GM23248 (cell line): Measurements from ENCODE around the gene BTG1. TPM values are rescaled to one million over a fixed set of nuclear protein-coding genes. Genes with fewer than 3 reads are reported as not detected.

Source experiments
- DNase-seq: peaks from one replicate; pipeline ENCODE4 v3.0.0-alpha.2; 2015
- H2AFZ ChIP-seq: fragments of 200-600 bp; sonication (generic); 2 replicates; pipeline ENCODE4 v1.6.1; 2016; ENCODE audit warnings: antibody characterized with exemption
- H3F3A ChIP-seq: fragments of 200-600 bp; sonication (generic); 2 replicates; pipeline ENCODE4 v1.6.1; 2016; ENCODE audit warnings: mild to moderate bottlenecking, antibody characterized with exemption, mixed run types; ENCODE audit not compliant: insufficient read depth
- H3K27ac ChIP-seq: fragments of 200-600 bp; sonication (generic); 2 replicates; pipeline ENCODE4 v1.5.1; 2016; ENCODE audit warnings: mild to moderate bottlenecking
- H3K27me3 ChIP-seq: fragments of 200-600 bp; sonication (generic); replicated peaks from 2 replicates; pipeline ENCODE4 v1.6.1; 2016; ENCODE audit warnings: mild to moderate bottlenecking; ENCODE audit not compliant: insufficient read depth
- H3K36me3 ChIP-seq: fragments of 200-600 bp; sonication (generic); 2 replicates; pipeline ENCODE4 v1.6.1; 2016; ENCODE audit warnings: low read depth, mild to moderate bottlenecking
- H3K4me1 ChIP-seq: fragments of 200-600 bp; sonication (generic); 2 replicates; pipeline ENCODE4 v1.6.1; 2016; ENCODE audit warnings: mild to moderate bottlenecking; ENCODE audit not compliant: insufficient read depth
- H3K4me2 ChIP-seq: fragments of 200-600 bp; sonication (generic); one replicate; pipeline ENCODE4 v1.6.1; 2016; ENCODE audit warnings: mild to moderate bottlenecking; ENCODE audit not compliant: unreplicated experiment
- H3K4me3 ChIP-seq: fragments of 200-600 bp; sonication (generic); 2 replicates; pipeline ENCODE4 v1.5.1; 2016; ENCODE audit warnings: mild to moderate bottlenecking
- H3K79me2 ChIP-seq: fragments of 200-600 bp; sonication (generic); 2 replicates; pipeline ENCODE4 v1.6.1; 2016; ENCODE audit warnings: mild to moderate bottlenecking; ENCODE audit not compliant: insufficient read depth
- H3K9ac ChIP-seq: fragments of 200-600 bp; sonication (generic); 2 replicates; pipeline ENCODE4 v1.6.1; 2016; ENCODE audit warnings: mild to moderate bottlenecking
- H3K9me2 ChIP-seq: fragments of 200-600 bp; sonication (generic); 2 replicates; pipeline ENCODE4 v1.6.1; 2016; ENCODE audit warnings: mixed run types, mild to moderate bottlenecking, moderate library complexity; ENCODE audit not compliant: insufficient read depth
- H3K9me3 ChIP-seq: fragments of 200-600 bp; sonication (generic); one replicate; pipeline ENCODE4 v1.6.1; 2017; ENCODE audit warnings: low read depth
- H4K20me1 ChIP-seq: fragments of 200-600 bp; sonication (generic); 2 replicates; pipeline ENCODE4 v1.6.0; 2016; ENCODE audit not compliant: insufficient read depth
- EZH2 ChIP-seq: fragments of 200-600 bp; sonication (generic); IDR thresholded peaks from 2 replicates; pipeline ENCODE4 v1.6.1; 2018; ENCODE audit warnings: antibody characterized with exemption, mild to moderate bottlenecking; ENCODE audit not compliant: insufficient read depth, poor library complexity, severe bottlenecking
- EZH2phosphoT487 ChIP-seq: fragments of 200-600 bp; sonication (generic); IDR thresholded peaks from 2 replicates; pipeline ENCODE4 v1.6.1; 2018; ENCODE audit warnings: antibody characterized with exemption, moderate library complexity, mild to moderate bottlenecking, low read depth; ENCODE audit not compliant: insufficient read depth
- WGBS, 2 experiments: methylation state at CpG; one replicate each; pipeline ENCODE4 v1.1.6; 2015 to 2017; ENCODE audit warnings: low lambda C conversion rate in 2 of 2, low coverage in 1 of 2; ENCODE audit errors: missing lambda C conversion rate in 2 of 2; 5-methylcytosine and 5-hydroxymethylcytosine counted together
- in situ Hi-C: fragments of 300-500 bp; cut with MboI; formaldehyde crosslinking; loops from 2 replicates; pipeline ENCODE4 v1.15.0; 2020
- polyA plus RNA-seq: library from polyadenylated mRNA; unstranded; fragments of >200 nt; fragmentation: Nextera tagmentation; extraction: Ambion mirVana; gene quantifications from 2 replicates; pipeline ENCODE4 v1.2.1, GENCODE V29; 2016
- total RNA-seq: library from RNA; depleted of rRNA; stranded (reverse); fragments of >200 nt; shearing (Covaris generic); gene quantifications from 2 replicates; pipeline ENCODE4 v1.2.3, GENCODE V29; 2014

Gene BTG1
- total and polyA plus RNA-seq, 2 experiments from 2014 or later = 14.4 to 62.2 TPM

GRCh38 chr12:92139634-92140150, 6.0 kb downstream of the BTG1 start:
- peaks cover 98% of the 10 kb centered on the region for H3F3A ChIP-seq
- TF ChIP-seq EZH2 (no peak), EZH2phosphoT487 (no peak)
- H3K9me2 ChIP-seq = no peaks in the 10 kb centered on the region
- peak overlapping the region; percentile 95 for H3K9ac ChIP-seq
- peaks cover 83% of the 10 kb centered on the region for H3K4me1 ChIP-seq
- H3K4me2 ChIP-seq = peak overlapping the region; percentile 98
- H3K27me3 ChIP-seq = no peaks in the 10 kb centered on the region
- peaks cover 98% of the 10 kb centered on the region for H3K79me2 ChIP-seq
- peak; percentile 37 for DNase-seq
- no peak overlapping the region for H2AFZ ChIP-seq
- peak overlapping the region; percentile 95 for H3K4me3 ChIP-seq
- H3K36me3 ChIP-seq = peaks cover 30% of the 10 kb centered on the region
- no peaks in the 10 kb centered on the region for H3K9me3 ChIP-seq
- WGBS, 2 experiments = 35 to 39% methylated on average over 2 of the region's 2 CpGs
- peak overlapping the region; percentile 93 for H3K27ac ChIP-seq
- peaks cover 4% of the 10 kb centered on the region; the same call in 1 of the 2 replicates for H4K20me1 ChIP-seq
- in situ Hi-C loops = loop anchor here (10.0 to 25.0 kb wide), 4 partner anchors 325 to 755 kb away; no protein-coding TSS in a partner anchor

GRCh38 chr12:92138626-92139025, 7.0 kb downstream of the BTG1 start:
- in situ Hi-C loops = loop anchor here (10.0 to 25.0 kb wide), 2 partner anchors 324 to 551 kb away; no protein-coding TSS in a partner anchor
- H3K27ac ChIP-seq = peak overlapping the region; percentile 93
- no peaks in the 10 kb centered on the region for H3K9me2 ChIP-seq
- peak overlapping the region; percentile 95 for H3K4me3 ChIP-seq
- peaks cover 98% of the 10 kb centered on the region for H3K79me2 ChIP-seq
- no peaks in the 10 kb centered on the region for H3K27me3 ChIP-seq
- no peak overlapping the region for H2AFZ ChIP-seq
- peaks cover 94% of the 10 kb centered on the region for H3K4me1 ChIP-seq
- peaks cover 4% of the 10 kb centered on the region; the same call in 1 of the 2 replicates for H4K20me1 ChIP-seq
- H3K36me3 ChIP-seq = peaks cover 27% of the 10 kb centered on the region
- H3K4me2 ChIP-seq = peak overlapping the region; percentile 98
- no peak overlapping the region; the same call in 1 of the 2 replicates for H3K9ac ChIP-seq
- no peaks in the 10 kb centered on the region for H3K9me3 ChIP-seq
- no peak for TF ChIP-seq EZH2phosphoT487
- no peak for TF ChIP-seq EZH2
- H3F3A ChIP-seq = peaks cover 97% of the 10 kb centered on the region
- no peak for DNase-seq

GRCh38 chr12:92138144-92138543, 7.5 kb downstream of the BTG1 start:
- Histone ChIP-seq H3F3A (peaks cover 92% of the 10 kb centered on the region), H2AFZ (no peak overlapping the region), H3K9ac (peak overlapping the region; percentile 64), H3K27ac (peak overlapping the region; percentile 93), H3K4me3 (peak overlapping the region; percentile 95), H3K9me2 (no peaks in the 10 kb centered on the region), H3K4me2 (peak overlapping the region; percentile 98), H3K27me3 (no peaks in the 10 kb centered on the region), H4K20me1 (no peaks in the 10 kb centered on the region), H3K4me1 (peaks cover 94% of the 10 kb centered on the region), H3K36me3 (peaks cover 22% of the 10 kb centered on the region), H3K9me3 (no peaks in the 10 kb centered on the region), H3K79me2 (peaks cover 98% of the 10 kb centered on the region)
- 100% methylated on average over 1 of the region's 1 CpG for WGBS, 2 experiments
- TF ChIP-seq EZH2 = no peak
- no peak for TF ChIP-seq EZH2phosphoT487
- in situ Hi-C loops = loop anchor here (10.0 to 25.0 kb wide), 2 partner anchors 323 to 551 kb away; no protein-coding TSS in a partner anchor
- DNase-seq = peak; percentile 21

GRCh38 chr12:92136965-92137721, 8.5 kb downstream of the BTG1 start:
- Histone ChIP-seq H3K27ac (peak overlapping the region; percentile 93), H2AFZ (no peak overlapping the region), H3F3A (peaks cover 82% of the 10 kb centered on the region), H3K36me3 (peaks cover 12% of the 10 kb centered on the region), H4K20me1 (no peaks in the 10 kb centered on the region), H3K9ac (peak overlapping the region; percentile 64), H3K4me3 (peak overlapping the region; percentile 95), H3K4me1 (peaks cover 93% of the 10 kb centered on the region), H3K4me2 (peak overlapping the region; percentile 98), H3K79me2 (peaks cover 98% of the 10 kb centered on the region), H3K27me3 (no peaks in the 10 kb centered on the region), H3K9me3 (no peaks in the 10 kb centered on the region), H3K9me2 (no peaks in the 10 kb centered on the region)
- in situ Hi-C loops = loop anchor here (10.0 to 25.0 kb wide), 2 partner anchors 322 to 550 kb away; no protein-coding TSS in a partner anchor
- TF ChIP-seq EZH2phosphoT487 (no peak), EZH2 (no peak)
- 63 to 64% methylated on average over 3 of the region's 3 CpGs for WGBS, 2 experiments
- peak; percentile 90 for DNase-seq
